Omental fat pad (tissue), 4 donors: Measurements from ENCODE around the gene SLC4A4. TPM values are rescaled to one million over a fixed set of nuclear protein-coding genes. Genes with fewer than 3 reads are reported as not detected.

Experiments used
- ATAC-seq: fragments of 150-250 bp; one replicate; pipeline ENCODE4 v1.9.1; 2016; ENCODE audit warnings: mild to moderate bottlenecking, moderate library complexity; ENCODE audit not compliant: low FRiP score
- DNase-seq: peaks from one replicate; pipeline ENCODE4 v3.0.0-alpha.2; 2019; ENCODE audit warnings: low spot score
- total RNA-seq, 4 donors: library from RNA; depleted of rRNA; stranded (reverse); fragments of >200 nt; gene quantifications; one replicate each; pipeline ENCODE4 v1.1.0, GENCODE V29; 2016
- TF ChIP-seq, protein P1 (sequence below), 3 donors: fragments of 450-650 bp; IDR thresholded peaks; one replicate each; pipeline ENCODE4 v1.5.1; 2016 to 2017; ENCODE audit warnings: antibody characterized with exemption in 3 of 3, mild to moderate bottlenecking in 3 of 3, moderate library complexity in 2 of 3

SLC4A4 gene
- total RNA-seq, 4 donors from 2014 or later = 8.4 to 45.6 (median 10.2) TPM

DNA sequence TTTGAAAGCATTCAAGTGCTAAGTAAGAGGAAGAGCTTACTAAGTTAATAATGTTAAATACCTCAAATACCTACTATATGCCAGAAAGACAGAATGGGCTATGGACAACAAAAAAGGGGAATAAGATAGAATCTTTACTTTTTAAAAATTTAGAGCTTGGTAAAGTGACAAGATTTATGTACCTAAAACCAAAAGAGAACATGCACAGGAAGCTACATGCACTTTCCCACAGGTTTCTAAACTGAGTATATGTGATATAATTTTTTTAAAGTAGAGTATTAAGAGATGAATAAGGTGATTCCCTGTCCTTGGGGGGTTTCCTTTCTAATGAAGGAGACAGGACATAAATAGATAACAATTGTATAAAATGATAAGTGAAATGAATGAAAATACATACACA is 30.7 kb downstream of the SLC4A4 start:
- DNase-seq = no peak
- TF ChIP-seq, protein P1, sequence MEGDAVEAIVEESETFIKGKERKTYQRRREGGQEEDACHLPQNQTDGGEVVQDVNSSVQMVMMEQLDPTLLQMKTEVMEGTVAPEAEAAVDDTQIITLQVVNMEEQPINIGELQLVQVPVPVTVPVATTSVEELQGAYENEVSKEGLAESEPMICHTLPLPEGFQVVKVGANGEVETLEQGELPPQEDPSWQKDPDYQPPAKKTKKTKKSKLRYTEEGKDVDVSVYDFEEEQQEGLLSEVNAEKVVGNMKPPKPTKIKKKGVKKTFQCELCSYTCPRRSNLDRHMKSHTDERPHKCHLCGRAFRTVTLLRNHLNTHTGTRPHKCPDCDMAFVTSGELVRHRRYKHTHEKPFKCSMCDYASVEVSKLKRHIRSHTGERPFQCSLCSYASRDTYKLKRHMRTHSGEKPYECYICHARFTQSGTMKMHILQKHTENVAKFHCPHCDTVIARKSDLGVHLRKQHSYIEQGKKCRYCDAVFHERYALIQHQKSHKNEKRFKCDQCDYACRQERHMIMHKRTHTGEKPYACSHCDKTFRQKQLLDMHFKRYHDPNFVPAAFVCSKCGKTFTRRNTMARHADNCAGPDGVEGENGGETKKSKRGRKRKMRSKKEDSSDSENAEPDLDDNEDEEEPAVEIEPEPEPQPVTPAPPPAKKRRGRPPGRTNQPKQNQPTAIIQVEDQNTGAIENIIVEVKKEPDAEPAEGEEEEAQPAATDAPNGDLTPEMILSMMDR (IDR thresholded peaks at IDR 0.05) = no peak
- no peak for ATAC-seq

DNA sequence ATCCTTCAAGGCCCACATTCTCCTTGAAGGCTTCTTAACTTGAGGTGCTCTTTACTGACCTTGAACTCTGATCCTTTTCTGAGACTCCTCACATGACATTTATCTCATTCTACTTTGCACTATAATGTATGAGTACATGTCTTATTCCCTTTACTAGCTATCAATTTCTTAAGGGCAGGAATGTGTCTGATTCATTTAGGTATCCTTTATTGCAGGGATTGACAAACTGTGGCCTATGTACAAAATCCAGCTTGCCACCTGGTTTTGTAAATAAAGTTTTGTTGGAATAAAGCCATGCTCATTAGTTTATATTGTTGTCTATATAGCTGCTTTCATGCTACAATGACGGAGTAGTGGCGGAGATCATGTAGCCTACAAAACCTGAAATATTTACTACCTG is 36.7 kb downstream of the SLC4A4 start:
- TF ChIP-seq, protein P1 (IDR thresholded peaks at IDR 0.05) = no peak
- no peak for DNase-seq
- no peak for ATAC-seq

DNA sequence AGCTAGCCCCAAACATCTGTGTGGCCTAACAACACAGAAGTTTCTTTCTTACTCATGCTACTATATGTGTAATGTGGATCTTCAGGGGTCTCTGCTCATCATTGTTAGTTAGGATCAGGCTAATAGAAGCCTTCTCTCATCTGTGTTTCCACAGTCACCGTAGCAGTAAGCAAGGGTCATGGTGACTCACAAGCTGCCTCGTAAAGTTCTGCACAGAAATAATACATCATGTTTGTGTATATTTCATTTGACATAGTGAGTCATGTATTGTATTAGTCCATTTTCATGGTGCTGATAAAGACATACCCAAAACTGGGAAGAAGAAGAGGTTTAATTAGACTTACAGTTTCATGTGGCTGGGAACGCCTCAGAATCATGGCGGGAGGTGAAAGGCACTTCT is 38.7 kb downstream of the SLC4A4 start:
- ATAC-seq (no peak), DNase-seq (no peak)
- TF ChIP-seq, protein P1 (IDR thresholded peaks at IDR 0.05) = no peak

DNA sequence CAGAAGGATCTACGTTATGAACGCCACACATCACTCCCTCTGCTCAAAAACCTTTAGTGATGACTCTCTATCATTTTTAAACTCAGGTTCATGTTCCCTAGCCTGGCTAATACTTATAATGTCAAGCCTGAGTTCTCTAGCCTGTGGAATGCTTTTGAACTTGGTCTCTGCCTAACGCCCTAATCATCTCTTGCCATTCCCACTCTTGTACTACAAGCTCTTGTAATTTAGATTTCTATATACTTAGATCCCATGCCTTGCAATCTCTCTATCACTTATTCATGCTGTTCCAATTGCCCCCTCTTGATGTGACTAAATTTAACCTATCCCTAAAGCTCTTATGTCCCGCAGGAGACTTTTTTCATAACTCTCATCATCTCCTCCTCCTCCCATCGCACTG is 40.3 kb downstream of the SLC4A4 start:
- DNase-seq = no peak
- TF ChIP-seq, protein P1 (IDR thresholded peaks at IDR 0.05) = no peak
- no peak for ATAC-seq

DNA sequence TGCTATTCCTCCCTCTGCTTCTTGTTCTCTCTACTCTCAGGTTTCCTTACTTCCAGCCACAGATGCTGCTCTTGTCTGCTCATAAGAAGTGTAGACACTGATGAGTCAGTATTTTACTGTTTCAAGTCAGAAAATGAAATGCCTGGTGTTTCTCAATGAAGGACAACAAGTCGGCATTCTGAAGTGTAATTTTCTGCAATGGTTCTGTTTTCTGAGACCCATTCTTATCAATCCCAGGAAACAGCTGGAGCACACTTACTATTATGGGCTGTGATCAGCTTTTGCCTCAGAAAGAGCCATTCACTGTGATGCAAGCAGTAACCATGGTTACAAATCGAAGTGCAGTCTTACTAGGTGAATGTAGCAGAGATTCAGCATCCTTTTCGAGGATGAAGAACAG is 42.0 kb downstream of the SLC4A4 start:
- TF ChIP-seq, protein P1 (IDR thresholded peaks at IDR 0.05) = no peak
- ATAC-seq (no peak), DNase-seq (no peak)

DNA sequence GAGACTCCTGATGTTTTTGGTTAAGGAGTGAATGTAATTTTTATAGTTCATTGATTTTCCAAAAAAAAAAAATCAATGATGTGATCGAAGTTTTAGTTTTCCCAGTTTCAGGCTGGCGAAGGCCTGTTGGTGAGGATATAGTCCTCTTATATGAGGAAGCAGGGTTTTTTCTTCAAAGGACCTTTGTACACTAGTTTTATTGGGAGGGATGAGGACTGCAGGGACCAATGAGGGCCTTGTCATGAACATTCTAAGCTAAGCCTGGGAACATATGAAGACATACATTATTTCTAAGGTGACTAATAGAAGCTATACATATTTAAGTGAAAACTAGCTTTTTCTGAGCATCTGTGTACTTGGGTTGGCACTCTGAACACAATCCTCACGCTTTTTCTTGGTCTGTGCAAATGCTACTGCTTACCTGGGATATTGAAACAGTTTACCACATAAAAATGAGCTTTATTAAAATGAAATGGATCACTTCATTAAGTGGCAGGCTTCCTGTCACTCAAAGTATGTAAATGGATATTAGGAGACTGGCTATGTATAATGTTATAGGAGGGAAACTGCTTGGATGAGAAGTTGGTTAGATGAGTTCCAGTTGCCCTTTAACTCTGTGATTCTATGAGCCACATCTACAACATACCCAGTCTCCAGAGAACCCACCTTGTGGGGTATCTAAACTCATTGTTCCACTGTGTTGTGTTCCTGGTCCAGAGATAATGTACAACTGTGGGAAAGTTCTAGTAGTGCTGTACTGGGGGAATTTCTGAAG is 43.5 kb downstream of the SLC4A4 start:
- no peak for ATAC-seq
- DNase-seq = no peak
- TF ChIP-seq, protein P1 (IDR thresholded peaks at IDR 0.05) = no peak

DNA sequence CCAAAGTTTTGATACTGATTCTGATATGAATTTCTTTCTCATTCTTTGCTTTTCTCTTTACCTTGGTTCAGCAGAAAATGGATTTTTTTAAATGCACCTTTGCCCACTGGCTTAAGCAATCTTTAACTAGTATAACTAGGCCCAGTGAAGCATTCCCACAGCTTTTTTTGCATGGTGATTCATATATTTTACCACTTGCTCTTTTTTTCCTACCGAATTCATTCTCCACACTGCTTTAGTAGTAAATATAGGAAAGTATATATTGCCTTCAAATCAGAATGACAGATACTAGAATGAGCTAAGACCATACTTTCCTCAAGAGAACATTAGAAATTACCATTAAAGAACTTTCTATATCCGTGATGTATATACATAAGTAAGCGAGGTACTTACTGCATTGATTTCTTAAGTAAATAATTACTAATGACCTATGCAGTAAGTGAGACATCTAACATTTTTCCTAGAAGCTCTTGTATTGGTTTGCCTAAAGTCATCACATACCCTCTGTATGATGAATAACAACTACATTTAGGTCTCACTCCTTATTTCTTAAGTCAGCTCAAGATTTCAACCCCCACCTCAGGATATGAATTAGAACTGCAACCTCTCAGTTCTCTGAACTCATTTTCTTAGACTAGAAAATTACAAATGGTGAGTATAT is 44.2 kb downstream of the SLC4A4 start:
- TF ChIP-seq, protein P1 (IDR thresholded peaks at IDR 0.05) = no peak
- ATAC-seq = no peak
- no peak for DNase-seq
